Neural cell (in vitro differentiated cells): ENCODE measurements around the gene KIAA0513.

ENCODE experiments used
- CTCF ChIP-seq: fragments of 450-650 bp; IDR thresholded peaks from 2 replicates; pipeline ENCODE4 v1.5.1; 2014; ENCODE audit warnings: antibody characterized with exemption, mild to moderate bottlenecking, moderate library complexity; ENCODE audit not compliant: poor library complexity, severe bottlenecking
- EP300 ChIP-seq: fragments of 450-650 bp; conservative IDR thresholded peaks from 2 replicates; pipeline ENCODE4 v1.6.1; 2014; ENCODE audit warnings: antibody characterized with exemption, mild to moderate bottlenecking, moderate library complexity; ENCODE audit not compliant: poor library complexity, severe bottlenecking
- EZH2 ChIP-seq: fragments of 200-600, 300-800 bp; shearing (Covaris generic), sonication (generic); IDR thresholded peaks from 2 replicates; pipeline ENCODE4 v1.6.1; 2014; ENCODE audit warnings: antibody characterized with exemption, low read length, borderline replicate concordance, mild to moderate bottlenecking; ENCODE audit not compliant: insufficient read depth, poor library complexity, severe bottlenecking
- MXI1 ChIP-seq: fragments of 450-650 bp; conservative IDR thresholded peaks from 2 replicates; pipeline ENCODE4 v1.6.1; 2014; ENCODE audit warnings: antibody characterized with exemption, mild to moderate bottlenecking; ENCODE audit not compliant: poor library complexity, severe bottlenecking
- POLR2AphosphoS5 ChIP-seq: IDR thresholded peaks from 2 replicates; pipeline ENCODE4 v1.6.1; 2012
- RAD21 ChIP-seq: fragments of 450-650 bp; conservative IDR thresholded peaks from 2 replicates; pipeline ENCODE4 v1.6.1; 2014; ENCODE audit warnings: antibody characterized with exemption, mild to moderate bottlenecking, moderate library complexity
- REST ChIP-seq: IDR thresholded peaks from 2 replicates; pipeline ENCODE4 v1.6.1; 2012; ENCODE audit warnings: borderline replicate concordance
- SMC3 ChIP-seq: fragments of 450-650 bp; conservative IDR thresholded peaks from 2 replicates; pipeline ENCODE4 v1.6.1; 2014; ENCODE audit warnings: antibody characterized with exemption, mild to moderate bottlenecking, moderate library complexity; ENCODE audit not compliant: poor library complexity
- TAF1 ChIP-seq: IDR thresholded peaks from 2 replicates; pipeline ENCODE4 v1.6.1; 2012; ENCODE audit warnings: low read depth

GRCh38 chr16:85037721-85038120 lies 10.1 kb downstream of the KIAA0513 start:
- no peak for TF ChIP-seq MXI1
- no peak for TF ChIP-seq SMC3
- no peak for TF ChIP-seq EP300
- TF ChIP-seq CTCF: no peak
- TF ChIP-seq EZH2: no peak
- TF ChIP-seq POLR2AphosphoS5: no peak
- no peak for TF ChIP-seq TAF1
- TF ChIP-seq REST: no peak
- TF ChIP-seq RAD21: no peak
